NCI-H2196 (cell line): Measurements from ENCODE around the gene URAD.
A peak's percentile ranks its signal among the peaks of the same experiment; 100 is the strongest.

Experiments used
- DNase-seq: peaks from one replicate; lab custom pipeline; 2025; ENCODE audit not compliant: unreplicated experiment; lab: John Stamatoyannopoulos, UW

The URAD gene

GRCh38 chr13:27960362-27961226 is 27.9 kb downstream of the URAD start:
- peak; percentile 74 for DNase-seq

GRCh38 chr13:27959976-27960361 is 28.5 kb downstream of the URAD start:
- no peak for DNase-seq

- DNase-seq = no peak
These were observed 31.8 kb downstream of the URAD start for GRCh38 chr13:27956576-27957300.

- no peak for DNase-seq
These were observed 33.4 kb downstream of the URAD start for GRCh38 chr13:27955014-27955591.

GRCh38 chr13:27954406-27954851 is 34.1 kb downstream of the URAD start:
- no peak for DNase-seq

GRCh38 chr13:27953676-27954405 is 34.7 kb downstream of the URAD start:
- peak; percentile 63 for DNase-seq

GRCh38 chr13:27952876-27953675 is 35.4 kb downstream of the URAD start:
- no peak for DNase-seq

- no peak for DNase-seq
These were observed 45.5 kb downstream of the URAD start for GRCh38 chr13:27942972-27943371.

GRCh38 chr13:27933580-27934328 is 54.7 kb downstream of the URAD start:
- DNase-seq = no peak

- no peak for DNase-seq
These were observed 55.4 kb downstream of the URAD start for GRCh38 chr13:27933118-27933517.

- no peak for DNase-seq
These were observed 58.6 kb downstream of the URAD start for GRCh38 chr13:27929868-27930267.

GRCh38 chr13:27928805-27929753 is 59.4 kb downstream of the URAD start:
- DNase-seq = no peak

GRCh38 chr13:27928353-27928804 is 60.1 kb downstream of the URAD start:
- DNase-seq = no peak
